CD4-positive, alpha-beta T cell (primary cell): Measurements from ENCODE around the gene RAB3GAP1. TPM values are rescaled to one million over a fixed set of nuclear protein-coding genes. Genes with fewer than 3 reads are reported as not detected.

Source experiments
- ATAC-seq: fragments of 200-7000 bp; cut with Tn5 transposase; one replicate; pipeline ENCODE4 v1.10.0; 2022; ENCODE audit warnings: mild to moderate bottlenecking; ENCODE audit not compliant: poor library complexity
- CTCF ChIA-PET: fragments of 350-600 bp; sonication (Branson Sonifier 250); formaldehyde crosslinking; loops from one replicate; lab custom pipeline; 2021; ENCODE audit warnings: antibody characterized with exemption, inconsistent platforms; lab: Charles Lee
- POLR2A ChIA-PET: fragments of 350-600 bp; sonication (Branson Sonifier 250); formaldehyde crosslinking; loops from one replicate; lab custom pipeline; 2021; ENCODE audit warnings: antibody characterized with exemption, inconsistent platforms; lab: Charles Lee
- DNase-seq, 14 experiments: peaks; one replicate each; pipeline ENCODE4 v3.0.0-alpha.2; 2013 to 2020; ENCODE audit warnings: mixed read lengths in 2 of 14
- H3K27ac ChIP-seq, 2 donors: one replicate each; pipeline versions ENCODE4 v1.5.1 to v1.7.0; 2013; ENCODE audit warnings: low read length in 2 of 2, low read depth in 1 of 2, mild to moderate bottlenecking in 1 of 2
- H3K27me3 ChIP-seq, 2 experiments: 1 replicate in 1 of 2; 2 replicates in 1 of 2; pipeline versions ENCODE4 v1.6.1 to v1.7.0; 2013; ENCODE audit warnings: low read length in 2 of 2, control low read depth in 1 of 2, mild to moderate bottlenecking in 1 of 2, moderate library complexity in 1 of 2; ENCODE audit not compliant: insufficient read depth in 2 of 2, control insufficient read depth in 1 of 2
- H3K36me3 ChIP-seq: one replicate; pipeline ENCODE4 v1.6.1; 2013; ENCODE audit warnings: low read length, control low read depth; ENCODE audit not compliant: insufficient read depth
- H3K4me1 ChIP-seq: one replicate; pipeline ENCODE4 v1.6.1; 2013; ENCODE audit warnings: low read length, control low read depth; ENCODE audit not compliant: insufficient read depth
- H3K4me3 ChIP-seq: one replicate; pipeline ENCODE4 v1.5.1; 2013; ENCODE audit warnings: mild to moderate bottlenecking, low read length, moderate library complexity
- H3K9me3 ChIP-seq, 2 experiments: 1 replicate in 1 of 2; 2 replicates in 1 of 2; pipeline versions ENCODE4 v1.6.1 to v1.7.0; 2013; ENCODE audit warnings: low read length in 2 of 2, mild to moderate bottlenecking in 2 of 2, control low read depth in 1 of 2, moderate library complexity in 1 of 2; ENCODE audit not compliant: control insufficient read depth in 1 of 2, insufficient read depth in 1 of 2
- H3K27ac Mint-ChIP-seq: one replicate; pipeline ENCODE4 v1.8.0; 2020; ENCODE audit warnings: mixed read lengths
- H3K27me3 Mint-ChIP-seq: one replicate; pipeline ENCODE4 v1.8.0; 2021; ENCODE audit warnings: mixed read lengths
- H3K36me3 Mint-ChIP-seq: one replicate; pipeline ENCODE4 v1.8.0; 2021; ENCODE audit warnings: low read depth, mixed read lengths
- H3K4me1 Mint-ChIP-seq: one replicate; pipeline ENCODE4 v1.8.0; 2021; ENCODE audit warnings: low read depth, mixed read lengths
- H3K4me3 Mint-ChIP-seq: one replicate; pipeline ENCODE4 v1.8.0; 2020; ENCODE audit warnings: mild to moderate bottlenecking, mixed read lengths
- H3K9me3 Mint-ChIP-seq: one replicate; pipeline ENCODE4 v1.8.0; 2020; ENCODE audit warnings: mixed read lengths
- CTCF ChIP-seq: fragments of 200-600 bp; IDR thresholded peaks from one replicate; pipeline ENCODE4 v1.8.0; 2022; ENCODE audit warnings: antibody characterized with exemption, mild to moderate bottlenecking
- intact Hi-C, 2 experiments: fragments of 100-400 bp; cut with DNase I in 1 of 2; cut with micrococcal nuclease in 1 of 2; formaldehyde crosslinking; loops; one replicate each; pipeline versions ENCODE4 v1.15.1 to v1.9.0; 2023 to 2025; cut with DNase I, micrococcal nuclease
- total RNA-seq, 174 experiments: library from RNA in 2 of 174; stranded (reverse) in 2 of 174; gene quantifications; one replicate each; pipeline ENCODE4 v1.2.3 and lab custom pipeline; 2021 to 2026

Gene RAB3GAP1
- total RNA-seq, 2 experiments from 2014 or later = 35.9 to 37.0 TPM

GRCh38 chr2:135198481-135198880 is 146.4 kb downstream of the RAB3GAP1 start:
- Mint-ChIP-seq H3K4me3 (no peak overlapping the region), H3K9me3 (peaks cover 4% of the 10 kb centered on the region), H3K27ac (no peak overlapping the region), H3K27me3 (no peaks in the 10 kb centered on the region), H3K4me1 (no peaks in the 10 kb centered on the region), H3K36me3 (peaks cover 14% of the 10 kb centered on the region)
- POLR2A ChIA-PET = interaction anchor here (0.9 kb wide), 1 partner anchor 15 kb away, joined by 3 read pairs; no protein-coding TSS in a partner anchor
- no peak overlapping the region for H3K27ac ChIP-seq
- H3K4me1 ChIP-seq = no peaks in the 10 kb centered on the region
- no peak for TF ChIP-seq CTCF
- intact Hi-C loops = no loop called here
- H3K4me3 ChIP-seq = no peak overlapping the region
- no peaks in the 10 kb centered on the region for H3K36me3 ChIP-seq
- no peak for DNase-seq
- no peak for ATAC-seq
- no peaks in the 10 kb centered on the region for H3K27me3 ChIP-seq
- peaks cover 0 to 3% of the 10 kb centered on the region in 2 experiments for H3K9me3 ChIP-seq
- CTCF ChIA-PET = interaction anchor here (0.6 kb wide), 1 partner anchor 20 kb away, joined by 4 read pairs; no protein-coding TSS in a partner anchor

- no peaks in the 10 kb centered on the region for H3K4me1 ChIP-seq
- CTCF ChIA-PET = no interaction called here
- Mint-ChIP-seq H3K4me1 (no peaks in the 10 kb centered on the region), H3K4me3 (no peak overlapping the region), H3K9me3 (no peaks in the 10 kb centered on the region), H3K36me3 (peaks cover 18% of the 10 kb centered on the region), H3K27ac (no peak overlapping the region), H3K27me3 (no peaks in the 10 kb centered on the region)
- DNase-seq (no peak), ATAC-seq (no peak)
- H3K9me3 ChIP-seq = no peaks in the 10 kb centered on the region
- no peaks in the 10 kb centered on the region for H3K36me3 ChIP-seq
- H3K27me3 ChIP-seq = no peaks in the 10 kb centered on the region
- TF ChIP-seq CTCF = no peak
- H3K4me3 ChIP-seq = no peak overlapping the region
- POLR2A ChIA-PET = no interaction called here
- intact Hi-C loops = no loop called here
- no peak overlapping the region for H3K27ac ChIP-seq
Observed at GRCh38 chr2:135202751-135203150, 150.7 kb downstream of the RAB3GAP1 start.

- CTCF ChIA-PET = no interaction called here
- intact Hi-C loops = no loop called here
- Histone ChIP-seq H3K9me3 (no peaks in the 10 kb centered on the region), H3K4me3 (no peak overlapping the region), H3K27ac (no peak overlapping the region), H3K27me3 (no peaks in the 10 kb centered on the region), H3K36me3 (no peaks in the 10 kb centered on the region), H3K4me1 (no peaks in the 10 kb centered on the region)
- Mint-ChIP-seq H3K36me3 (peaks cover 18% of the 10 kb centered on the region), H3K27ac (no peak overlapping the region), H3K4me3 (no peak overlapping the region), H3K9me3 (no peaks in the 10 kb centered on the region), H3K4me1 (no peaks in the 10 kb centered on the region), H3K27me3 (no peaks in the 10 kb centered on the region)
- TF ChIP-seq CTCF = no peak
- DNase-seq (no peak), ATAC-seq (no peak)
- POLR2A ChIA-PET = no interaction called here
Observed at GRCh38 chr2:135203944-135204343, 151.9 kb downstream of the RAB3GAP1 start.
